Hepatocyte (in vitro differentiated cells): ENCODE data around the gene FBXO9.

ENCODE experiments used
- EZH2phosphoT487 ChIP-seq: fragments of 200-600 bp; sonication (generic); IDR thresholded peaks from one replicate; pipeline ENCODE4 v1.6.1; 2018; ENCODE audit warnings: antibody characterized with exemption, mild to moderate bottlenecking, low read depth, moderate library complexity; ENCODE audit not compliant: unreplicated experiment, severe bottlenecking
- TF ChIP-seq, protein P1 (sequence below): fragments of 200-600 bp; sonication (generic); IDR thresholded peaks from 2 replicates; pipeline ENCODE4 v1.5.1; 2016; ENCODE audit warnings: antibody characterized with exemption, mild to moderate bottlenecking; ENCODE audit not compliant: poor library complexity

DNA sequence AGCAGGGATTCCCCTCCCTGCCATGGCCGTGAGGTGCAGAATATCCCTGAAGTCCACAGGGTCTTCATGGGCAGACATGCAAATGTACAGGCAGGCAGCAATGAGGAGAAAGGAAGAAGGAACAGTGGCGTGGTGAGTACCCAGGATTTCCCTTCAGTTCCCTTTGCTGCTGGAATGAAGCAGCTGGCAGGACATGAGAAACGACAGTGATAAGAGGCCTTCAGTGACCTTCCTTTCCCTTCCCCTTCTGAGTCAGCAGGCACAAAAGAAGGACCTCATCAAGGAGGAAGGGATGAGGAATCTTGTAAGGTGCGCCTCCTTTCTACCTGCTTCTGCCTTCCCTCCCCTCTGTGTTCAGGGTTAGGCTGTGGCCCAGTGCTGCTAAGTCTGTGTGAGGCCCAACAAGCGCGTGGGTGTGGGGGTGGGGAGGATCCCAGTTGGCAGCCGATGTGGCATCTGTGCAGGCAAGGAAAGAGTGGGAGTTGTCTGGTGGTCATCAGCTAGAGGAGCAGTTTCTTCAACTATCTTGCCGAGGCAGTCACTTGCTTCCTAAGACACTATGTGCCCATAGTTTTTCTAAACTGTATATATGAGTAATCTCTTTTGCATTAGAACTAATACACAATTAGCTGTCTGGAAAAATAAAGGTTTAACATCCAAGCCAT, 29.5 kb upstream of the FBXO9 start:
- TF ChIP-seq, protein P1, sequence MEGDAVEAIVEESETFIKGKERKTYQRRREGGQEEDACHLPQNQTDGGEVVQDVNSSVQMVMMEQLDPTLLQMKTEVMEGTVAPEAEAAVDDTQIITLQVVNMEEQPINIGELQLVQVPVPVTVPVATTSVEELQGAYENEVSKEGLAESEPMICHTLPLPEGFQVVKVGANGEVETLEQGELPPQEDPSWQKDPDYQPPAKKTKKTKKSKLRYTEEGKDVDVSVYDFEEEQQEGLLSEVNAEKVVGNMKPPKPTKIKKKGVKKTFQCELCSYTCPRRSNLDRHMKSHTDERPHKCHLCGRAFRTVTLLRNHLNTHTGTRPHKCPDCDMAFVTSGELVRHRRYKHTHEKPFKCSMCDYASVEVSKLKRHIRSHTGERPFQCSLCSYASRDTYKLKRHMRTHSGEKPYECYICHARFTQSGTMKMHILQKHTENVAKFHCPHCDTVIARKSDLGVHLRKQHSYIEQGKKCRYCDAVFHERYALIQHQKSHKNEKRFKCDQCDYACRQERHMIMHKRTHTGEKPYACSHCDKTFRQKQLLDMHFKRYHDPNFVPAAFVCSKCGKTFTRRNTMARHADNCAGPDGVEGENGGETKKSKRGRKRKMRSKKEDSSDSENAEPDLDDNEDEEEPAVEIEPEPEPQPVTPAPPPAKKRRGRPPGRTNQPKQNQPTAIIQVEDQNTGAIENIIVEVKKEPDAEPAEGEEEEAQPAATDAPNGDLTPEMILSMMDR: no peak
- TF ChIP-seq EZH2phosphoT487: no peak
